ENCODE measurements around the gene QRFP.

The QRFP gene

DNA sequence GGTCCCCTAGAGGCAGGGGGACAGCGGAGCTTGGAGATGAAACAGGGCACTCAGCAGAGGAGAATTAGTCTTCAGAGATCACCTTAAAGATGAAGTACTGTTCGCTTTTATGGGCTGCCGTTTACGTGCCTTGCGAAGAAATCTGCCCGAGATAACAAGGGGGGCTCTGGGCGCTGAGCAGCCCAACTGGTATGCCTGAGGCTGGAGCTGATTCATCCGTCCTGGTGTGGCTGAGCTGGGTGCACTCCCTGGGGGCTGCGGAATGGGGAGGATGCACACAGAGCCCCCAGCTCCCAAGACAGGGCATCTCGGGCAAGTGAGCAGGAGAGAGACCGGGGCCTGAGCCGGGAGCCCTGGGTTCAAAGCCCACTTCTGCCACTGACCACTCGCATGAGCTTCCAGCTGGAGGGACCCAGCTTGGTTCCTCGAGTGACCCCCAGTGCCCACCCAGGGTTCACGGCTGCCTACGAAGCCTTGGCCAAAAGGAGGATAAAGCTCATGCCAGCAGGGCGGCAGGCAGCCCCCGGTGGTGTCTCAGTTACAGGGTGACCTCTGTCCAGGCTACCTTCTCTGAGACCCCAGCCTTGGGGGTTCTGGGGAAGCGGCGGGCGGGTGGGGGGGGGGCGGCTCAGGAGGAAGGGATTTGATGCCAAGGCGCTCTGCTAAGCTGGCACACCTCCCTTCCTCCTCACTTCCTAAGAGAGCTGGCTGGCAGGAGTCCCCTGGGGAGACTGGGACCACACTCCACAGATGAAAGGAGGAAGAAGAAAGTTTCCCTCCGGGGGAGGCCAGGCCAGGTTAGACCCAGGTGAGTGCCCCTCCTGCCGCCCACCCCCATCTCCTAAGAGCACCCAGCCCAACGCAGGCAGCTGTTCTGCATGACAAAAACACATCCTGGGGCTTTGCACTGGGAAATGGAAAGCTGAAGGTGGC lies 36.8 kb upstream of the QRFP start:
- DNase-seq: no peak

DNA sequence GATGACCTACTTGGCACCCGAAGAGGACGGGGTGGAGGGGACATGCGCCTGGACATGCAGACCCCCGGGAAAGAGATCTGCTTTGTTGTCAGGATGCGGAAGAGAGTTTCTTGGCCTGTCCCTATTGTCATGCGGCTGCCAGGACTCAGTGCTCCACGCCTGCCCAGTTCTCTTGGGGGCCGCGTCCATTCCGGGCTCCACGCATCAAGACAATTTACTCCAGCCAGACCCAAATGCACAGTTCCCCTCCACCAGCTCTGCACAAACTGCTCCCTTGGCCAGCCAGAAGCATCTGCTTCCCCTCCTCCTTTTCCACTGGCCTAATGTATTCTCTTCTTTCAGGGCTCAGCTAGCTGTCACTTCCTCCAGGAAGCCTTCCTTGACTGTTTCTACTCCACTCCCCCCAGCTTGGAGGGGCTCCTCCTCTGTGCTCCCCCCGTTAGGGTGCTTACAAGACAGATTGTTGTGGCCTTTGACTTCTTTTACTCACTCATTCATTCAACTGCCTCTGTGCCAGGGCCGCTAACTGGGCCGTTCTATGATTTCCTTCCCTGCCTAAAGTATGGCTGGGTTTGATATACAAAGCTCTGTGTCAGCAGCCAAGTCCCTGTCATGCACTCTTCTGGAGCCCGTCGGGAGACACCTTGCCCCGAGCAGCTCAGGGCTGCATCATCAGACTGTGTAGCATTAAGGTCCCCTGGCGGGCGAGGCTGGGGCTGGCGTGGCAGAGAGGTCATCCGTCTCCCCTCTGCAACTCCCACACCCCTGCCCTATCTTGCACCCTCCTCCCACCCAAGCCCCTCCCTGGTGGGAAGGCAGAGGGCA lies 35.9 kb upstream of the QRFP start:
- no peak for DNase-seq

DNA sequence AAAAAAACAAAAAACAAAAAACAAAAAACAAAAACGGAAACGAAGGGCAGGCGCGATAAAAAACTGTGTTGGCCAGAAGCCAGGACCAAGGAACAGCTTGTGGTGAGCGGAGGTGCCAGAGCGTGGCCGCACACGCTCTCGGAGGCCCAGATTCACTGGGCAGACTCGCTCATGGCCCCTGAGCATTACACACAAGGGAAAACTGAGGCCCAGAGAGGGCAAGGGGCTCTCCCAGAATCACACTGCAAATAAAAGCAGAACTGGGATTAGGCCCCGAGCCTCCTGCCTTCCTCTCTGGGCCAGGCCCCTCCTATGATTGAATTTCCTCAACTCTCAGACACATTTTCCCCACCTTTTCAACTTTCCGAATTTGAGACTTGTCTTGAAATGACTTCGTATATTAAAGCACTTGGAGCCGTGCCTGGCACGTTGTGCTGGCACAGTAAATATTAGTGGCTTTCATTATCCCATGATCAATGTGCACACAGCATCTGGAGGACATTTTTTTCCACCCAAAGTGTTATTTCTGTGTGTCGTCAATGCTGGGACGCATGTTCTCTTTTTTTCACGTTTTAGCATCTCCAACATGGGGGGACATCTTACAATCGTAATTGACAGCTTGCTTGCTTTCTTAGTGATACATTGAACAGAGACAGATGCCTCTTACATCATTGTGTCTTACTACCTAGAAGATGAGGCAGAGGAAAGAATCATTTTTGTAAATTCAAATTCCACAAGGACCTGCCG lies 35.1 kb upstream of the QRFP start:
- no peak for DNase-seq

GRCh38 chr9:130930804-130931349 lies 34.3 kb upstream of the QRFP start:
- no peak for DNase-seq

GRCh38 chr9:130930132-130930803 lies 33.7 kb upstream of the QRFP start:
- DNase-seq: no peak

GRCh38 chr9:130929571-130930038 lies 33.0 kb upstream of the QRFP start:
- no peak for DNase-seq

DNA sequence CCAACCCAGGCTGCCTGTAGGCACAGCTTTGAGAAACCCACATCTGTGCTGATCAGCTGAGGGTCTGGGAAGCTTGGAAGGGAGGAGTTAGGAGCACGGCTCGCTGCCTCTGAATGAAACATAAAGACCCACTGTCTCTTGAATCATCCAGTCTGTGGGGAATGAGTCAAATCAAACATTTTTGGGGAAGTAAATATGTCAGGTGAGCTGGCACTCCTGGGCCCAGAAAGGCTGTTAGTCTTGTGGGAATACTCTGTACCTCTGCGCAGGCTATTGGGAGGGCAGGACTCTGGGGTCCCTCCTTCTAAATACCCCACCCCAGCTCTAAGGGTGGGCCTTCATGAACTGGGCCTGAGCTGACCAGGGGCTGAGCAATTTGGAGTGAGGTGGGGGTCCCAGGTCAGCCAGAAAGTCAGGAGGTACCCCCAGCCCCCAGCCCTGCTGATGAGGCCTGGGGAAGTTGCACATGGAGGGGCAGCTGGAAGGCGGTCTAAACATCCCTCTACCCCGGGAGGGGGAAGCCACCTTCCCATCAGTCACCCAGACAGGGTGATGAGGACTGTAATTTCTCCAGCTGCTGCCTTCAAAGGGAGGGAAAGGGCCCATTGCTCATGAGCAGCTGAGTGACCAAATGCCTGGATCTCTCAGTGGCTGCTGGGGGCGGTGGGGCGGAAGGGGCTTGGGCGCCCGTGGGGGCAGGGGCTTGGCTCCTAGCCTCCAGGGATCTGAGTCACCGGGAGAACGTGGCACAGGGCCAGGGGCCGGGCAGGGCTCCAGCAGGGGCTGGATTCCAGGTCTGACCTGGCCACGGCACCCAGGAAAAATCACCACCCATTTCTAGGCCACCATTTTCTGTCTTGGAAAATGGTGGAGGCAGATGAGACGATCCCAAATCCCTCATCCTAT lies 31.6 kb upstream of the QRFP start:
- DNase-seq: peak in 4 of 51 donors; percentile 6 to 44 (median 23)

DNA sequence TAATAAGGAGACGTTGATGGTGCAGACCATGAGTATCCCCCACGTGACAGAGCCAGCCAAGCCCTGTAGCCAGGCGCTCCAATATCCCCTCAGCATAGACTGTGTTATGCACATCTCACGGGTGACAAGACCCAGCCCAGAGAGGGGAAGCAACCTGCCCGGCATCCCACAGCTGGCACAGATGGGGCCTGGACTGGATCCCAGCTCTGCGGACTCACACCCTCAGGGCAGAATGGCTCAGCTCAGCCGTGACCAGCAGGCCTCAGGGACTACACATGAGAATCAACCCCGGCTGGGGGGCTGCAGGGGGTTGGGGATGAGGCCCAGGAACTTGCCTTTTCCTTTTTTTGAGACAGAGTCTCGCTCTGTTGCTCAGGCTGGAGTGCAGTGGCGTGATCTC lies 30.7 kb upstream of the QRFP start:
- no peak for DNase-seq

DNA sequence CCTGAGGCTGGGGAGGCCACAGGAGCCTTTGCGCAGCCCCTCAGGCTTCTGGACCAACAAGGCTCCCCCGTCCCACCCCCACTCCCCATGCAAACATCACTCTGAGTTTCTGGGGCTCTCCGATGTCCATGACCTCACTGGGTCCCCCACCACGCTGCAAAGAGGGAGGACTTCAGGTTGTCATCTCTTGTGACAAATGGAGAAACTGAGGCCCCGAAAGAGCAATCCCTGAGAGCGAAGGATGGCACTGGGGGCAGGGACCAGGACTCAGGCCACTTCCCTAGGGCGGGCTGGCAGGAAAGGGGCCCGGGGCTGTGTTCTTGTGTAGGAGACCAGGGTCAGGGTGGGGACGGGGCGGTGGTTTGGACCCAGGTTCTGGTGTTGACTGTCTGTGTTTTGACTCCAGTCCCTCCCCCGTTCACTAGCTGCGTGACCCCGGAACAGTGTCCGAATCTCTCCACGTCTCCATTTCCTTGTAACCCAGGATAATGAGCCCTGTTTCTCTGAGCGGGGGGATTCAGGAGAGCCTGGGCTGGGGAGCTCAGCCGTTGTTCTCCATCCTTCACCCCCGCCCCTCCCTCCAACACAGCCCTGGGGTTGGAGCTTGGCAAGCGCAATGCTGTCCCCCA lies 28.6 kb upstream of the QRFP start:
- no peak for DNase-seq

GRCh38 chr9:130924448-130924788 lies 27.8 kb upstream of the QRFP start:
- no peak for DNase-seq

DNA sequence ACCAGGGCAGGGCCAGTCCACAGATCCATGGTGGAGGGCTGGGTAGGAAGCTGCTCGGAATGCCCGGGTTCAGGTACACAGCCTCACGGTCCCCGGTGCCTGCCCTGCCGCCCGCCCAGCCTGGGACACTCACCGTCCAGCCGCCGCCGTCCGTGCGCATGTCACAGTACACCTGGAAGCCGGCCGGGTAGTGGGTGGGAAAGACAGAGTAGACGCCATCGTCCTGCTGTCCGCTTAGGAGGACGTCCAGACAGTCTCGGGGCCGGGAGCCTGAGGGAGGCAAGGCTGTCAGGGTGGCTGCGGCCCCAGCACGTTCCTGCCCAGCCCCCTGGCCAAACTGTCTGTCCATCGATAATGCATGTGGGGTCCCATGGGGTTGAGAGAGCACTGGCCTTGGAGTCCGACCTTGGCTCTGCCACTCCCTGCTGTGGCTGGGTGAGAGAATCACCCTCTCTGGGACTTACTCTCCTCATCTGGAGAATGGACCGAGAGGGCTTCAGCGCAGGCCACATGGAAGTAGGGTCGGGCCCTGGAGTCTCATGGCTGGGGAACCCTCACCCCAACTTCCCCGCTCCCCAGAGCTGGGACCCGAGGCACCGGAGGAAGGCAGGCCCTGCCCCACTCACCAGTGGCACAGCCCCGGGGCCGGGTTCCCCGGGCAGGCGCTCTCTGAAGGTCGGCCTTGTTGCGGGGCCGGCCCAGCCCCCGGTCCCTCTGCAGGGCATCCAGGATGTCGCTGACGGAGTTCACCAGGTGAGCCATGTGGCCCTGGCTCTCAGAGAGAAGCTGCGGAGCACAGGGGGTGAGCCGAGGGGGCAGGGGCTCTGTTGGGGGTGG lies 27.2 kb upstream of the QRFP start:
- DNase-seq: no peak

- no peak for DNase-seq
Measured at GRCh38 chr9:130922893-130923610, 26.4 kb upstream of the QRFP start.

DNA sequence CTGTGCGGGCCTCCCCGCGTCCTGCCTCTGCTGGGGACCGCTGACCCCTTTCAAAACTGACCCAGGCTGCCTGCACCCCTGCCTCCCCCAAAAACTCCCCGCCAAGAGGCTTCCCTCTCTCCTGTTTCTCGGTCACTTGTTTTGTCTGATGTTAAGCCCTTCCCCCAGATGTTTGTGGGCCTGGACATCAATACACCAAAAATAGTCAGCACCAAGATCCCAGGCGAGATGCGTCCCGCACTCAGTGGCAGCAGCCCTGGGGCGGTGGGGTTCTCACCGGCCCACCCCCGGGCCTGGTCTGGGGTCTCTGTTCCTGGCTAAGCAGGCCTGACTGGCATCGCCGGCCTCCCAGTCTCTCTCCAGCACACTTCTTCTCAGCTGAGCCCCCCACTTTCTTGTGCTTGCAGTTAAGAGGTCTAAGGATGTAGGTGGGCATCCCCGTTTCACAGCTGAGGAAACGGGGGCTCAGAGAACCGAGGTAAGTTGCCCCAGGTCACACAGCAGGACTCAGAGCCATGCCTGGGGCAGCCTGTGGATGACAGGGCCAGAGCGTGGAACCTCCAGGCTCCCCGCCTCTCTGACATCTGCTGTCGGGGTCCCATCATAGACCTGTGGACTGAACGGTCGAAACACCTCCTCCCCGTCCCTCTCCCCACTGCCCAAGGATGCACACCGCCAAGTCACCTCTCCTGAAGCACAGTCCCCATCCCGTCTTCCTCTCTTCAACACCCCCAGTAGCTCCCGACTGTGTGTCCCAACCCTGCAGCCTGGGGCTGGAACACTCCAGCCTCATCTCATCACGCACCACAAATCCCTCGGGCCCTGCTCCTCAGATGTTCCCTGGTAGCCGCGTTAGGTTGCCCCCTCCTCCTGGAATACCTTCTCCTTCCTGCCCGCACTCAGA lies 25.6 kb upstream of the QRFP start:
- no peak for DNase-seq

- DNase-seq: no peak
Measured at GRCh38 chr9:130921300-130921988, 24.8 kb upstream of the QRFP start.

GRCh38 chr9:130920762-130921299 lies 24.2 kb upstream of the QRFP start:
- DNase-seq: no peak

DNA sequence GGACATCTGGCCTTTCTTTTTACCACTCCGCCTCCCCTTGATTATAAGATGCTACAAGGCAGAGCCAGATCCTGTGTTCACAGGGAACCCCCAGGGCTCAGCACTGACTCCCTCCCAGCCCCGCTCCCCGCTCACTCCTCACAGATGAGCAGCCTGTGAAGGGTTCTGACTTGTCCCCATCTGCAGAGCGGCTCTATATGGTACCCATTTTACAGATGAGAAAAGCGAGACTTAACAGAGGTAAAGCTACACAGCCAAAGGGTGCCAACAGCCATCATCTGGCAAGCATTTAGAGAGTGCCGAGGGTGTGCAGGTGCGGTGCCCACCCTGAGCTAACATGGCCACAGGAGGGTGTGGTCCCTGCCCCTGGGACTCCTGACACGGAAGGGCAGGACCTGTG lies 23.6 kb upstream of the QRFP start:
- DNase-seq: no peak
